DMS 273 treated with DMSO at 0.1 percent for 48 hours (cell line): ENCODE results near the gene SLC10A7.

ENCODE experiments used
- DNase-seq: peaks from one replicate; lab custom pipeline; 2025; lab: John Stamatoyannopoulos, UW

SLC10A7 gene

GRCh38 chr4:146257511-146257910, 264.2 kb downstream of the SLC10A7 start:
- no peak for DNase-seq

- no peak for DNase-seq
Observed at GRCh38 chr4:146256328-146256727, 265.4 kb downstream of the SLC10A7 start.

DNA sequence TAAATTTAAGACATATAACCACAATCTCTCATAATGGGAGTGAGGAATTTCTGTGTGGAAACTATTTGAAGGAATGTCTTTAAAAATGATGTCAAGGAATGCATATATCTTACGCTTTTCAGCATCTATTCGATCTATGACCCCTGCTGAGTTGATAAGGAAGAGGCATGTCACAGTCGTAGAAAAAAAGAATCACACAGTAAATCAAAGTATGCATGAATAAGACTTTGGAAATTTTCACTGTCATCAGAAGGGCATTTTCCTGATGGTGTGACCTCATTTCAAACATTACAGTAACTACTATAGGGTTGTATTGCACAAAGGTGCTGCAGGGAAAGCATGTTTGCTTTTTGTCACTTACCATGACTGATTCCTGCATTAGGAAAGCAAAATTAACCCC, 265.9 kb downstream of the SLC10A7 start:
- no peak for DNase-seq

- DNase-seq = no peak
Observed at GRCh38 chr4:146255463-146255862, 266.3 kb downstream of the SLC10A7 start.

GRCh38 chr4:146252969-146253611, 268.6 kb downstream of the SLC10A7 start:
- no peak for DNase-seq

DNA sequence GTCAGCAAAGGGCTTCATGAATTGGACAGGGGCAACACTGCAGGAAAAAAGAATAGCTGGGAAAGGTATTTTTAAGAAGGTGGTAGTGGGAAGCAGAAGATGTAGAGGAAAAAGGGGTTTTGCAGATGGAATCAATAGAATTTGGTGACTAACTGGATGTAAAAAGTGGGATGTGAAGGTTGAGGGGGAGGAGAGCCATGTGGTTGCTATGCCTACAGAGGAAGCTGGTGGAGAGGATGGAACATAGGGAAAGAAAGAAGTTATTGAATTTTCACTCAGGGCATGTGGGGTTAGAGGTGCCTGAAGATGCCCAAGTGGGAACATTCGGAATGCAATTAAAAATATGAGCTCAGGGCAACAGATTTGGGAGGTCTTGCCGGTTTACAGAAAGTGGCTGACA, 274.4 kb downstream of the SLC10A7 start:
- DNase-seq = no peak

GRCh38 chr4:146246381-146246780, 275.4 kb downstream of the SLC10A7 start:
- DNase-seq = no peak

DNA sequence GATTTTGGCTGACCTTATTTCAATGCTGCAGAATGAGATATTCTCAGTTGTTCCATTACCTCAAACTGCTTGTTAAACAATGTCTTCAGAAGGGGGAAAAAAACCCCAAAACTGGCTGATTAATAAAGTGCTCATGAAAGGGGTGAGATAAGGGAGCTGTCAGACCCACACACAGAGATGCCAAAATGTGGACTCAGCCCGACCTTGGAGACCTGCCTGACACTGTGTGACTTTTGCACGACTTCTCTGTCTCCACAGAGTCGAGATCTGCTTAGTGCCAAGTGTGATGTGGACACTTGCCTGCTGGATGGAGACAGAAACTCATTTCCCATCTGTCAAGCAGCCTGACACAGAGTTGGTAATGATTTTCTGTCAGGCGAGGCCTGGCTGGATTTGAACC, 275.9 kb downstream of the SLC10A7 start:
- DNase-seq = no peak

DNA sequence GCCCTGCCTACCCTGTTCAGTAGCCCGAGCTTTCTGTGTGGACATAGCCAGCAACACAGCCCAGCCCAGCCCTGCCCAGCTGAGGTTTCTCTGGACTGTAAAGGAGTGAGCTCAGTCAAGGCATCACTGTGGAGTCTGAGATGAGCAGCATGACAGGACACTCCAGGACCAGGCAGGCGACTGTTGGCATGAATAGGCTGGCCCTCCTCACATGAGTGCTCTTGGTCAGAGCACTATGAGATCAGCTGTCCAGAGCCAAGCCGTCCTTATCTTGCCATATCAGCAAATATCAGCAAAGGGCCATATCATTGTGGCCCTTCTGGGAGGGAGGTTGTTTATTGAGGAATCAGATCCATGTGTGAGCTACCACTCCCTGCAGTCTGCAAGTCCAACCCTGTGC, 276.5 kb downstream of the SLC10A7 start:
- DNase-seq = no peak

DNA sequence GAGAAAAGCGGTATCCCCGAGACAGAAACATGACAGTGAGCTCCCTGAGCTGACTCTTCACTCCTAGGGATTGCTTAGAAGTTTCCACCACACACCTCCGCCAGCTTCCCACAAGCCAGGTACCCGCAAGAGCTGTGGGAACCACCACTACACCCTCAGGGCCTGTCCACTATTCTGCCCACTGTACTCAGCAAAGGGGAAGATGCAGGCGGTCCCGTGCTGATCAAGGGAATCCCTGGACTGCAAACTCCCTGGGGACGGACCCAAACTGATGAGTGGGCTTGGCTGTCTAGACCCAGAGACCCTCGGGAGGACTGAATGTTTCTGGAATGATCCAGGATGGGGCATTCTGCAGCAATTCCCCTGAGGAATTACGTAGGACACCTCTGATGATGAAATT, 277.2 kb downstream of the SLC10A7 start:
- DNase-seq = no peak

GRCh38 chr4:146243883-146244277, 277.9 kb downstream of the SLC10A7 start:
- no peak for DNase-seq

- no peak for DNase-seq
Observed at GRCh38 chr4:146243141-146243882, 278.4 kb downstream of the SLC10A7 start.

- no peak for DNase-seq
Observed at GRCh38 chr4:146238107-146238506, 283.6 kb downstream of the SLC10A7 start.

GRCh38 chr4:146237092-146237491, 284.6 kb downstream of the SLC10A7 start:
- DNase-seq = no peak

DNA sequence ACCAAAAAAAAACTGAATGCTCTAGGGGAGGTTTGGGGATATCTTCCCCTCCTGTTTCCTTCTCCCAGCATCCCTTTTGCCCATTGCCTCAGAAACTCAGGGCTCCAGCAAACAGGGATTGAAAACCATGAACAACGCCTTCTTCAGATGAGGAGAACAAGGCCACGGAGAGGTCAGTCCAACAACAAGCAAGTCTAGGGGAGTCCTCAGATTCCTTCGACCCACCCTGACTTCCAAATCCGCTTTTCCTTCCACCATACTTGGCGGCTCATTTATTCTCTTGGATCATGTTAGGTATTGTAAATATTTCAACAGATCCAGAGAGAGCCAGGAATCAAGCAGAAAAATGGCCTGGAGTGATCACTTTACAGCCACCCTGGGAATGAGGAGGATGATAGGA, 285.5 kb downstream of the SLC10A7 start:
- no peak for DNase-seq

- no peak for DNase-seq
Observed at GRCh38 chr4:146235654-146236177, 286.0 kb downstream of the SLC10A7 start.

GRCh38 chr4:146232131-146232722, 289.5 kb downstream of the SLC10A7 start:
- DNase-seq = no peak

DNA sequence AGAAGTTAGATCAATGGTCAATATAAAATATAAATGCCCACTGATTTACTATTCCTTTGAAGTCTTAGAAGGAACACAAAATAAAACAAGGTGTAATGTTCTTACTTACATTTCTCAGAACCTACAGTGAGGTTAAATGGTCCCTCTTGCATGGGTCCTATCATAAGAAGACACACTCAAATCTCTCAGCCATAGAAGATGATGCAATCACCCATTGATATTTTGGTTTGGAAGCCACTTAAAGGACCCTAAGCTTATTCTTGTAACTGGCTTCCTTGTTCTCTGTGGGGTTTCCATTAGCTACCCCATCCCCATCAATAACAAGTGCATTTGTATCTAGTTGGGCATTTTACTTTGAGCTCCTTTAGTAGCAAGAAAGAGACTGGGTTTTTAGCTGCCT, 292.3 kb downstream of the SLC10A7 start:
- DNase-seq = no peak

DNA sequence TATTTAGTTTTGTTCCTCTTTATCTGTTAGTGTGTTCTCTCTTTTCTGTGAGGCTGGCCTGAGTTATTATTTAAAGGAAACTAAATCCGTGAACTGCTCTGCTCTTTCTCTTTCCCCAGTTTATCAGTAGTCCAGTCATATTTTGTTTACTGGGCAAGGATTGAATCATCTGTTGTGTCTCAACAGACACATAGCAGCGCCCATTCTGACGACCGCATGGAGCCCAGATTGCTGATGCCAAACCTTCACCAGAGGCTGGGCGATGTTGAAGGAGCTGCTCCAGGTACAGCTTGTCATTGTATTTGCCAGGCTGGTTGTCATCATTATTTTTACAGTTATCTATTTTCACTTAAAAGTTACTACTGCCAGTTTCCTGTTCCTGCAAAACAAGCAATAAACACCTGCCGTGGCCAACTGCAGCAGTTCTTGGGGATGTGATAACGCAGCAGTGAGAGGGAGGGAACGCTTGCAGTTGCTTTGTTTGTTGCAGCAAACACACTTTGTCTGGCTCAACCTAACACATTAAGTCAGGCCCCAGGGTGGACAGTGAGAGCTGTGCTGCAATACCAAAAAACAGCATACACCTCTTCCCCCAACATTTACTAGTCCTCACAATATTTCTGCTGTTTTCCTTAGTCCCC, 297.3 kb downstream of the SLC10A7 start:
- DNase-seq = no peak

DNA sequence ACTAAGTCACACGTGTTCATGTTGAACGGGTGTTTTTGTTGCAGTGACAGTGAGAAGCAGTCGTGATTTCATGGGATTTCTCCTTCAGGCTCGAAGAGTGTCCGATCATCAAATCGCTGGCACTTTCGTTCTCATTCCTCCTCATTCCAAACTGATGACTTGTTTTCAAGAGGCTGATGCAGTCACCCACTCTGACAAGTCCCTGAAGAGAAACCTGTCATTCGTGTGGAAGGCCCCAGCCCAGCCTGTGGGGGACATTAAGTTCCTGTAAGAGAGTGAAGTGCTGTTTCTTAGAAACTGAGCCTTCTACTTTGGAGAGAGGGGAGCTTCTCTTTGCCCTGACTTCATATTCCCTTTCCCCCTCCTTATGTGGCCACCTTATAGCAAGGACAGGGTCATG, 299.4 kb downstream of the SLC10A7 start:
- DNase-seq = no peak

GRCh38 chr4:146214238-146214637, 307.5 kb downstream of the SLC10A7 start, which contains the start of gene REELD1:
TSS of gene REELD1 (plus strand) at chr4:146214538. CDS start at chr4:146216953, 2,415 bp downstream.
- DNase-seq = no peak

DNA sequence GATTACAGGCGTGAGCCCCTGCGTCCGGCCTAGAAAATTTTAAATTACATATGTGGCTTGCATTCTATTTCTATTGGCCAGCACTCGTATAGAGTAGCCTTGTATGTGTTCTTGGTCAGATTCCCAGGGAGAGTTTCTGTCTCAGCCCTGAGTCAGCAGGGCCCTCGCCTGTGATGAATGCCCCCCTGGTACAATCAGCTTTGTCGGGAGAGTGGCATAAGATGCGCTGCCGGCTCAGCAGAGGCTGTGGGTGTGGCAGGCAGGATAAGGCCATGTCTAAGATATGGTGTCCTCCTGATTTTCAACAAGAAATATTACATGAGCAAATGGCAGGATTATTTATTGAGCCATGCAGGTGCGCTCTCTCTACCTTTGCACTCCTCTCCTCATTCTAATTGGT, 309.0 kb downstream of the SLC10A7 start:
- DNase-seq = no peak

- DNase-seq = no peak
Observed at GRCh38 chr4:146211440-146211839, 310.3 kb downstream of the SLC10A7 start.
